Suppressor macrophage treated with lipopolysaccharide for 4 hours (primary cell): ENCODE data around the gene KRTAP4-6.
"Not testable (repeated sequence)": the region's sequence is repeated elsewhere in the genome, so short reads cannot be mapped to it uniquely, and the experiment has no call there.

Experiments
- DNase-seq: peaks from one replicate; pipeline ENCODE4 v3.0.0-alpha.2; 2020

Gene KRTAP4-6

GRCh38 chr17:41104386-41105038, 35.8 kb downstream of the KRTAP4-6 start:
- DNase-seq = not testable (repeated sequence)

DNA sequence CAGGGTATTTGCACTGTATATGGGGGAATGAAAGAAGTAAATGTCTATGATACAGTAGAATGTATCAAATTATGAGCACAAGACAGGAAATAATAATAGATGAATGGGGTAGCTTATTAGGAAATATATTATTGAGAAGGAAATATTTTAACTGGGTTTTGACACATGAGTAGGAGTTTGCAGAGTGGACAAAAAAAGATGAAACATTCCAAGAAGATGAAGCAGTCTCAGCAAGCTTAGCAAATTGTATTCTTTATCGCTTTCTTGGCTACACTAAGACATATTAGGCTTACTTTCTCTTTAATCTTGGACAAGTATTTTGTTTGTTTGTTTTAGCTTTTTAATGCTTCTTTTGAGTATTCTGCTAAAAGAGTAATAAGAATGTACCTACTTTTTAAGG, 36.4 kb downstream of the KRTAP4-6 start:
- DNase-seq = no peak

DNA sequence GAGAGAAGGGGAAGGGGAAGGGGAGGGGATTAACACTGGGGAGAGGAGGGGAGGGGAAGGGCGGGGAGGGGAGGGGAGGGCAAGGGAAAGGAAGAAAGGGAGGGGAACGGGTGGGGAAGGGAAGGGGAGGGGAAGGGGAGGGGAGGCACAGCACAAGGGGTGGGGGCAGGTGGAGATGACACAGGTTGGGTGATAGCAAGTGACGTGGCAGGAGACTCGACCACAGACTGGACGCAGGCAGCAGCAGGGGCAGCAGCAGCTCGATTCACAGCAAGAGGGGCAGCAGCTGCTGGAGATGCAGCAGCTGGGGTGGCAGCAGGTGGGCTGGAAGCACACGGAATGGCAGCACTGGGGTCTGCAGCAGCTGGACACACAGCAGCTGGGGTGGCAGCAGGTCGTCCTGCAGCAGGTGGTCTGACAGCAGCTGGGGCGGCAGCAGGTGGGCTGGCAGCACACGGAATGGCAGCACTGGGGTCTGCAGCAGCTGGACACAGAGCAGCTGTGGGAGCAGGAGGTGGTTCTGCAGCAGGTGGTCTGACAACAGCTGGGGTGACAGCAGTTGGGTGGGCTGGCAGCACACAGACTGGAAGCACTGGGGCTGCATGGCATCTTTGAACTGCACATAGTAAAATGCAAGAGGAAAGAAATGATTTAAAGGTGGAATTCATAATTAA, 38.6 kb downstream of the KRTAP4-6 start, which contains the start of gene KRTAP4-16:
TSS of gene KRTAP4-16 (minus strand) at position 624 of the 674 bp plus-strand sequence. CDS start at position 624, 0 bp downstream.
- no peak for DNase-seq

DNA sequence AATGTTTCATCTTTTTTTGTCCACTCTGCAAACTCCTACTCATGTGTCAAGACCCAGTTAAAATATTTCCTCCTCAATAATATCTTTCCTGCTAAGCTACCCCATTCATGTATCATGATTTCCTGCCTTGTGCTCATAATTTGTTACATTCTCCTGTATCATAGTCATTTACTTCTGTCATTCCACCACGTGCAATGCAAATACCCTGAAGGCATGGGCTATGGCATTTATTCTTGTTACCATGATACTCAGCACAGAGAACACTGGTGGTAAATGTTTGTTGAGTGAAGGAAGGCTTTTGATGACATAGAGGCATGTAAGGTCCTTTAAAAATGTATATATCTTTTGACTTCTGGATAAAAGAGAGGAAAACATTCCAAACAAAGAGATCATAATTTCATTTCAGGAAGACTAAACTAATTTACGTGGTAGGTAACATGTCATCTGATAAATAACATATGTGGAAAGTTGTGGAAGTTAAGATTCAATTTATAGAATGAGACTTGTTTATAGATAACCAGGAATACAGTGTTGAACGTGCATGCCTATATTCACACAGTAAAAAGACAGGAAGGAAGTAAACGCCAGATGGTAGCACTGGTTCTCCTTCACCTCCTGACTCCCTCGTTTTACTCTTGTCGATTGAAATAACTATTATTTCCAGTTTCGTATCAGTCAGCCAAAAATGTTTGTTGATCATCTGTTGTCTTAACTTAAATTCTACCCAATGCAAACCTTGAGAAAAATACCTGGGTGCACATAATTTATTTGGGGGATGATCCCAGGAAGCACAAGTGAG, 40.5 kb downstream of the KRTAP4-6 start:
- DNase-seq = not testable (repeated sequence)

DNA sequence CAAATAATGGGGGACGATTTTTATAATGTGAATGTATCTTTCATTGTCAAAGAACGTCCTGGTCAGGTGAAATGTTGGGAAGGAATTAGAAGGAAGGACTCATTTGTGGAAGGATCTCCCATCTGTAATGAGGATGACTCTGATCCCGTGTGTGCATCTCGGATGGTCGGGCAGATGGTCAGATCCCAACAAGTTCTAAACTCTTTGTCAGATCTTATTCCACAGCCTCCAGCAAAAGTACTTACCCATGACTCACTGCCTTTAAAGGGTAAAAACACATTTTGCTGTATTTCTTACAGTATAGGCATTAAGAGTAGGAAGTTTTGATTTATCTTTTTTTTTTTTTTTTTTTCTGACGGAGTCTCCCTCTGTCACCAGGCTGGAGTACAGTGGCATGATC, 41.9 kb downstream of the KRTAP4-6 start:
- DNase-seq = no peak

GRCh38 chr17:41098042-41098441, 42.3 kb downstream of the KRTAP4-6 start, which contains the start of gene KRTAP4-8:
TSS of gene KRTAP4-8 (minus strand) at chr17:41098142. CDS start at chr17:41098084, 58 bp downstream.
- DNase-seq = no peak

DNA sequence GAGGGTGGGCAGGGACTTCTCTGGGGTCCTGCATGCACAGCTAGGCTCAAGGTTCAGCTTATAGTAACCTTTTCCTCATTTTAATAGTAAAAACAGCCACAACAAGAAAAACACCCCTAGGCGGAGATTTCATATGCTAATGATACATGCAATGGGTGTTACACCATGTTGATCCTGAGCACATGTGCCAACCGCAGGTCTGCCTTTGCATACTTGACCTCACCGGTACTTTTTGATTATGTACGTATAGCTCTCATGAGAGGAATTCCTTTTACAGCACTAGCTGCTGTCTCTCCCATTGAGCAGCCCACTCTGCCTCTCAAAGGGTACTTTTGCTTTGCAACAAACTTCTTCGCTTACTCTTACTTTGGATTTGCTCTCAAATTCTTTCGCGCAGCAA, 44.3 kb downstream of the KRTAP4-6 start:
- no peak for DNase-seq
